HEK293T (cell line): ENCODE measurements around the gene CAPN5.

Source experiments
- CTCF ChIA-PET: fragments of 350-600 bp; formaldehyde crosslinking; extraction: SDS; loops from one replicate; lab custom pipeline; 2021; ENCODE audit warnings: antibody characterized with exemption, inconsistent platforms; lab: Yijun Ruan, JAX
- POLR2A ChIA-PET: fragments of 350-600 bp; formaldehyde crosslinking; extraction: SDS; loops from one replicate; lab custom pipeline; 2020; ENCODE audit warnings: antibody characterized with exemption, inconsistent platforms; lab: Yijun Ruan, JAX
- DNase-seq: peaks from one replicate; pipeline ENCODE4 v3.0.0; 2012; ENCODE audit warnings: mixed read lengths; ENCODE audit errors: extremely low spot score
- ARNT ChIP-seq: fragments of 450-650 bp; IDR thresholded peaks from 2 replicates; pipeline ENCODE4 v1.6.1; 2017; ENCODE audit warnings: mild to moderate bottlenecking
- BHLHE40 ChIP-seq: fragments of 450-650 bp; IDR thresholded peaks from 2 replicates; pipeline ENCODE4 v1.6.1; 2016; ENCODE audit warnings: mild to moderate bottlenecking, moderate library complexity, borderline replicate concordance
- CTBP1 ChIP-seq: fragments of 450-650 bp; IDR thresholded peaks from 2 replicates; pipeline ENCODE4 v1.6.1; 2016; ENCODE audit warnings: borderline replicate concordance
- ELF4 ChIP-seq: fragments of 450-650 bp; IDR thresholded peaks from 2 replicates; pipeline ENCODE4 v1.6.1; 2017; ENCODE audit warnings: antibody characterized with exemption
- FOXA1 ChIP-seq: fragments of 450-650 bp; IDR thresholded peaks from 2 replicates; pipeline ENCODE4 v1.6.1; 2016; ENCODE audit warnings: mild to moderate bottlenecking
- FOXK2 ChIP-seq: fragments of 450-650 bp; IDR thresholded peaks from 2 replicates; pipeline ENCODE4 v1.6.1; 2016; ENCODE audit warnings: mild to moderate bottlenecking
- FOXM1 ChIP-seq: fragments of 450-650 bp; IDR thresholded peaks from 2 replicates; pipeline ENCODE4 v1.6.1; 2017; ENCODE audit warnings: mild to moderate bottlenecking, borderline replicate concordance
- HDGF ChIP-seq: fragments of 450-650 bp; IDR thresholded peaks from 2 replicates; pipeline ENCODE4 v1.6.1; 2017; ENCODE audit warnings: antibody characterized with exemption, borderline replicate concordance
- L3MBTL2 ChIP-seq: fragments of 450-650 bp; conservative IDR thresholded peaks from 2 replicates; pipeline ENCODE4 v1.6.1; 2016; ENCODE audit warnings: mild to moderate bottlenecking
- LEF1 ChIP-seq: fragments of 450-650 bp; IDR thresholded peaks from 2 replicates; pipeline ENCODE4 v1.6.1; 2017; ENCODE audit warnings: mild to moderate bottlenecking, borderline replicate concordance
- NFRKB ChIP-seq: fragments of 450-650 bp; IDR thresholded peaks from 2 replicates; pipeline ENCODE4 v1.6.1; 2016; ENCODE audit warnings: mild to moderate bottlenecking, moderate library complexity
- PKNOX1 ChIP-seq: fragments of 450-650 bp; IDR thresholded peaks from 2 replicates; pipeline ENCODE4 v1.6.1; 2016
- SP1 ChIP-seq: fragments of 450-650 bp; IDR thresholded peaks from 2 replicates; pipeline ENCODE4 v1.6.1; 2017
- SUZ12 ChIP-seq: fragments of 450-650 bp; IDR thresholded peaks from 2 replicates; pipeline ENCODE4 v1.6.1; 2016; ENCODE audit warnings: mild to moderate bottlenecking
- TARDBP ChIP-seq: fragments of 450-650 bp; IDR thresholded peaks from 2 replicates; pipeline ENCODE4 v1.6.1; 2016
- ZNF384 ChIP-seq: fragments of 450-650 bp; IDR thresholded peaks from 2 replicates; pipeline ENCODE4 v1.6.1; 2016

The CAPN5 gene

GRCh38 chr11:77127235-77127911 is 60.6 kb downstream of the CAPN5 start:
- POLR2A ChIA-PET, result interaction anchor here (1.4 kb wide), 1 partner anchor 10 kb away, joined by 4 read pairs; no protein-coding TSS in a partner anchor
- no peak for TF ChIP-seq TARDBP
- TF ChIP-seq L3MBTL2, result peak; percentile 35; the same call in 1 of the 2 replicates
- CTCF ChIA-PET, result interaction anchor here (0.6 to 3.2 kb wide), 18 partner anchors 8 to 491 kb away, joined by 3 to 24 read pairs (median 4); no protein-coding TSS in a partner anchor

GRCh38 chr11:77127920-77128691 is 61.3 kb downstream of the CAPN5 start, which contains the start of gene MYO7A:
Gene MYO7A (plus strand): TSS chr11:77128246. CDS start chr11:77130635, 2,389 bp downstream.
- TF ChIP-seq TARDBP (no peak), PKNOX1 (no peak), L3MBTL2 (no peak), HDGF (no peak), ARNT (no peak), BHLHE40 (no peak), FOXM1 (no peak), SP1 (no peak), FOXA1 (no peak), ZNF384 (no peak), NFRKB (no peak), ELF4 (no peak), CTBP1 (no peak), LEF1 (no peak)
- POLR2A ChIA-PET, result no interaction called here
- DNase-seq, result no peak
- CTCF ChIA-PET, result interaction anchor here (0.8 to 3.2 kb wide), 10 partner anchors 7 to 490 kb away, joined by 3 to 24 read pairs (median 4); no protein-coding TSS in a partner anchor

More at GRCh38 chr11:77127235-77127911, 60.6 kb downstream of the CAPN5 start:
- DNase-seq, result peak; percentile 77

GRCh38 chr11:77129069-77129841 is 62.5 kb downstream of the CAPN5 start:
- POLR2A ChIA-PET, result no interaction called here
- CTCF ChIA-PET, result interaction anchor here (0.9 to 3.2 kb wide), 3 partner anchors 21 to 320 kb away, joined by 3 to 24 read pairs (median 5); no protein-coding TSS in a partner anchor
- no peak for DNase-seq
- TF ChIP-seq L3MBTL2 (no peak), TARDBP (no peak), ARNT (no peak), SUZ12 (no peak), PKNOX1 (no peak), ELF4 (no peak), FOXA1 (no peak), FOXM1 (no peak)

- CTCF ChIA-PET, result interaction anchor here (0.9 kb wide), 1 partner anchor 321 kb away, joined by 3 read pairs; no protein-coding TSS in a partner anchor
- TF ChIP-seq FOXK2 (no peak), ARNT (no peak), FOXA1 (no peak)
- no peak for DNase-seq
- POLR2A ChIA-PET, result no interaction called here
Observed at GRCh38 chr11:77129842-77130756, 63.3 kb downstream of the CAPN5 start.

GRCh38 chr11:77130763-77131513 is 64.2 kb downstream of the CAPN5 start:
- CTCF ChIA-PET, result no interaction called here
- no peak for DNase-seq
- TF ChIP-seq SUZ12 (no peak), ZNF384 (no peak), SP1 (no peak), CTBP1 (no peak), FOXM1 (no peak), ELF4 (no peak), ARNT (no peak), FOXA1 (no peak), TARDBP (no peak), FOXK2 (no peak), BHLHE40 (no peak), PKNOX1 (no peak), NFRKB (no peak), L3MBTL2 (no peak)
- POLR2A ChIA-PET, result no interaction called here
